ENCODE results near the gene PGGHG.

PGGHG gene

DNA sequence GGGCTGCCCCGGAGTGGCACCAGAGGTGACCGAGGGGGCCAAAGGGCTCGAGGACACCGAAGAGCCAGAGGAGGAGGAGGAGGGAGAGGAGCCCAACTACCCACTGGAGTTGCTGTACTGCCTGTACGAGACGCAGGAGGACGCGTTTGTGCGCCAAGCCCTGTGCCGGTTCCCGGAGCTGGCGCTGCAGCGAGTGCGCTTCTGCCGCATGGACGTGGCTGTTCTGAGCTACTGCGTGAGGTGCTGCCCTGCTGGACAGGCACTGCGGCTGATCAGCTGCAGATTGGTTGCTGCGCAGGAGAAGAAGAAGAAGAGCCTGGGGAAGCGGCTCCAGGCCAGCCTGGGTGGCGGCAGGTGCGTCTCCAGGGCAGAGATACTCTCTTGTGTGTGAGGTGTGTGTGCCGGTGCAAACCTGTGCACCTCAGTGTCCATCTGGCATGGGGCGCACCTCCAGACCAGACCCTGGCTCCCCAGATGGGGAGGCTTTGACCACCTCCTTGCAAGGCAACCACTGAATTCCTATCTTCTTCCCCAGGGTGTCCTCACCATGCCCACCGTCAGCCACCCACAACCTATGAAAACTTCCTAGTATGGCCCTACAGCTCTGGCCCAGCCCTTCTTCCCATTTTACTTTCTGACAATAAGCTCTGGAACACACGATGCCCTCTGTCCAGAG, 7.3 kb upstream of the PGGHG start:
- no peak for TF ChIP-seq CTCF (conservative IDR thresholded peaks at IDR 0.05; ENCODE audit: low read depth, low read length)
- DNase-seq (ENCODE audit: low read depth) = no peak
- no peak overlapping the region for H3K4me3 ChIP-seq (ENCODE audit: low read depth, low read length)

GRCh38 chr11:282171-282570, 6.8 kb upstream of the PGGHG start:
- DNase-seq (ENCODE audit: low read depth) = no peak
- no peak for TF ChIP-seq CTCF (conservative IDR thresholded peaks at IDR 0.05; ENCODE audit: low read depth, low read length)
- H3K4me3 ChIP-seq (ENCODE audit: low read depth, low read length) = no peak overlapping the region

- no peak for TF ChIP-seq CTCF (conservative IDR thresholded peaks at IDR 0.05; ENCODE audit: low read depth, low read length)
- DNase-seq (ENCODE audit: low read depth) = no peak
- H3K4me3 ChIP-seq (ENCODE audit: low read depth, low read length) = no peak overlapping the region
These were observed 6.1 kb upstream of the PGGHG start for GRCh38 chr11:282630-283360.

DNA sequence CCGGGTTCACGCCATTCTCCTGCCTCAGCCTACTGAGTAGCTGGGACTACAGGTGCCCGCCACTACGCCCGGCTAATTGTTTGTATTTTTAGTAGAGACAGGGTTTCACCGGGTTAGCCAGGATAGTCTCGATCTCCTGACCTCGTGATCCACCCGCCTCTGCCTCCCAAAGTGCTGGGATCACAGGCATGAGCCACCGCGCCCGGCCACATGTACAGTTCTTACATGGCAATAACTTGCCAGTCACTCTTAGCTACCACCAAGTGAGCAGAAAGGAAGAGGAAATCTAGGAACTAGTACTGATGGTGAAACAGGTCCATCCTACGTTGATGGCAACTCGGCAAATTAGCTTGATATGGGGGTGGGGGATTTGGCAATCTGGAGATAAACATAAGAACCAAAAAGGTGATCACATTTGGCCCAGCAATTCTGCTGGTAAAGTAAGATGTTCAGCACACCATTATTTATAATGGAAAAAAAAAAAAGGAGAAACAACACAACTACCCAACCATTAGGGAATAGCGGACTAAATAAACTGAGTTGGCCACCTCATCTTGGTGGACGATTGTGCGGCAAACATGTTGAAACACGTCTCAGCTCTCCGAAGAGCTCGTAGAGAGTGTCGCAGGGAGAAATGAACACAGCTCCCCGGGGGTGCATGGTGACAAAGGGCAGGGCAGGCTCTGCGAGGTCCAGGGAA, 5.4 kb upstream of the PGGHG start:
- DNase-seq (ENCODE audit: low read depth) = no peak
- no peak overlapping the region for H3K4me3 ChIP-seq (ENCODE audit: low read depth, low read length)
- no peak for TF ChIP-seq CTCF (conservative IDR thresholded peaks at IDR 0.05; ENCODE audit: low read depth, low read length)

DNA sequence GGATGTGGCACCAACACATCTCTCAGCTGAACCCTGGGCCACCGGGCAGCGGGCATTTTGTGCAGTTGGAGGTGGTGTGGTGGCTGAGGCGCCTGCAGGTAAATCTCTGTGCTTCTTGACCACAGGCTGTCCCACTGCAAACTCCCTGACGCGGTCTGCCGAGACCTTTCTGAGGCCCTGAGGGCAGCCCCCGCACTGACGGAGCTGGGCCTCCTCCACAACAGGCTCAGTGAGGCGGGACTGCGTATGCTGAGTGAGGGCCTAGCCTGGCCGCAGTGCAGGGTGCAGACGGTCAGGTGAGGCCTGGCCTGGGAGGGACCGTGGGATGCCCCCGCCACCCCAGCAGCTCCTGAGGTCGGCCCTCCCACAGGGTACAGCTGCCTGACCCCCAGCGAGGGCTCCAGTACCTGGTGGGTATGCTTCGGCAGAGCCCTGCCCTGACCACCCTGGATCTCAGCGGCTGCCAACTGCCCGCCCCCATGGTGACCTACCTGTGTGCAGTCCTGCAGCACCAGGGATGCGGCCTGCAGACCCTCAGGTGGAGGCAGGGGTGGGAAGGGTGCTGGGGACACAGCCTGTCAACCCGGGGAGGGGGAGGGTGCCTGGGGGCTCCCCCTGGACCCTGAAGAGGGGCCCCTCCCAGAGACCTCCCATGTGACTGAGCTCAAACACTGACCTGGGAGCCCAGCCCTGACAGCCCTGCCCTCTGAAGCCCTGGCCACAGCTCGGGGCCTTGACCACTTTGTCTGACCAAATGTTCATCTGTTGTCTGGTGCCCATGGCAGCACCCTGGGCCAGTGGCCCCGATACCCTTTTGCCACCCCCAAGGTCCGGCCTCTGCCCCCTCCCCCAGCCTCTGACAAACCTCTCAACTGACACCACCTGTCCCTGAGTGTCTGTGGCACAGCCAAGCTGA, 4.6 kb upstream of the PGGHG start:
- H3K4me3 ChIP-seq (ENCODE audit: low read depth, low read length) = no peak overlapping the region

More for the DNA sequence above, 4.6 kb upstream of the PGGHG start:
- no peak for DNase-seq (ENCODE audit: low read depth)
- no peak for TF ChIP-seq CTCF (conservative IDR thresholded peaks at IDR 0.05; ENCODE audit: low read depth, low read length)

Data from choroid plexus epithelial cell (primary cell).